ENCODE measurements around the gene RLN3. TPM values are rescaled to one million over a fixed set of nuclear protein-coding genes. Genes with fewer than 3 reads are reported as not detected.

Gene RLN3
- total and polyA plus RNA-seq, 2 donors (not counting 1 experiment from before 2014, with no cell fraction given), result not detected

GRCh38 chr19:13979686-13980085, 48.3 kb upstream of the RLN3 start:
- H2AFZ ChIP-seq (ENCODE audit: low read length), result no peak overlapping the region
- H3K27ac ChIP-seq (ENCODE audit: insufficient read depth, low read length), result no peak overlapping the region
- no peaks in the 10 kb centered on the region for H4K20me1 ChIP-seq (ENCODE audit: control insufficient read depth, extremely low read depth, insufficient read depth, low read length)
- H3K4me3 ChIP-seq (replicated peaks in 1 of 4; ENCODE audit: control extremely low read depth in 1 of 4, insufficient read depth in 1 of 4, low read depth in 3 of 4, low read length in 4 of 4), result no peak overlapping the region
- peaks cover 2% of the 10 kb centered on the region for H3K4me1 ChIP-seq (ENCODE audit: control insufficient read depth, extremely low read depth, insufficient read depth, low read length)
- no peaks in the 10 kb centered on the region for H3K27me3 ChIP-seq (ENCODE audit: control insufficient read depth, insufficient read depth, low read length)
- TF ChIP-seq CTCF (conservative IDR thresholded peaks at IDR 0.05 in 1 of 2, IDR thresholded peaks at IDR 0.05 in 1 of 2; ENCODE audit: low read depth in 1 of 2, low read length in 2 of 2) (no peak), EZH2 (IDR thresholded peaks at IDR 0.05; ENCODE audit: low read length, missing control alignments) (no peak)
- H3K36me3 ChIP-seq (ENCODE audit: control insufficient read depth, insufficient read depth, low read length), result peaks cover 3% of the 10 kb centered on the region
- no peak for DNase-seq (ENCODE audit: low read depth in 2 of 2)
- H3K79me2 ChIP-seq (ENCODE audit: control insufficient read depth, insufficient read depth, low read length), result no peaks in the 10 kb centered on the region
- H3K9ac ChIP-seq (ENCODE audit: insufficient read depth, low read length), result no peak overlapping the region
- no peak overlapping the region for H3K4me2 ChIP-seq (ENCODE audit: extremely low read depth, insufficient read depth, low read length)
- no peaks in the 10 kb centered on the region for H3K9me3 ChIP-seq (ENCODE audit: control insufficient read depth, insufficient read depth, low read depth, low read length)

- Histone ChIP-seq H2AFZ (ENCODE audit: low read length) (no peak overlapping the region), H3K4me1 (ENCODE audit: control insufficient read depth, extremely low read depth, insufficient read depth, low read length) (peaks cover 2% of the 10 kb centered on the region), H3K36me3 (ENCODE audit: control insufficient read depth, insufficient read depth, low read length) (peaks cover 3% of the 10 kb centered on the region), H3K27me3 (ENCODE audit: control insufficient read depth, insufficient read depth, low read length) (no peaks in the 10 kb centered on the region), H3K27ac (ENCODE audit: insufficient read depth, low read length) (no peak overlapping the region), H3K4me2 (ENCODE audit: extremely low read depth, insufficient read depth, low read length) (no peak overlapping the region), H3K9me3 (ENCODE audit: control insufficient read depth, insufficient read depth, low read depth, low read length) (no peaks in the 10 kb centered on the region), H4K20me1 (ENCODE audit: control insufficient read depth, extremely low read depth, insufficient read depth, low read length) (no peaks in the 10 kb centered on the region), H3K79me2 (ENCODE audit: control insufficient read depth, insufficient read depth, low read length) (no peaks in the 10 kb centered on the region), H3K9ac (ENCODE audit: insufficient read depth, low read length) (no peak overlapping the region), H3K4me3 (replicated peaks in 1 of 4; ENCODE audit: control extremely low read depth in 1 of 4, insufficient read depth in 1 of 4, low read depth in 3 of 4, low read length in 4 of 4) (no peak overlapping the region)
- no peak for TF ChIP-seq EZH2 (IDR thresholded peaks at IDR 0.05; ENCODE audit: low read length, missing control alignments)
- no peak for TF ChIP-seq CTCF (conservative IDR thresholded peaks at IDR 0.05 in 1 of 2, IDR thresholded peaks at IDR 0.05 in 1 of 2; ENCODE audit: low read depth in 1 of 2, low read length in 2 of 2)
- DNase-seq (ENCODE audit: low read depth in 2 of 2), result no peak
Measured at GRCh38 chr19:13980340-13980739, 47.6 kb upstream of the RLN3 start.

- no peaks in the 10 kb centered on the region for H4K20me1 ChIP-seq (ENCODE audit: control insufficient read depth, extremely low read depth, insufficient read depth, low read length)
- H3K4me3 ChIP-seq (replicated peaks in 1 of 4; ENCODE audit: control extremely low read depth in 1 of 4, insufficient read depth in 1 of 4, low read depth in 3 of 4, low read length in 4 of 4), result no peak overlapping the region
- H3K9me3 ChIP-seq (ENCODE audit: control insufficient read depth, insufficient read depth, low read depth, low read length), result no peaks in the 10 kb centered on the region
- no peak overlapping the region for H3K27ac ChIP-seq (ENCODE audit: insufficient read depth, low read length)
- no peak overlapping the region for H2AFZ ChIP-seq (ENCODE audit: low read length)
- no peaks in the 10 kb centered on the region for H3K79me2 ChIP-seq (ENCODE audit: control insufficient read depth, insufficient read depth, low read length)
- H3K4me2 ChIP-seq (ENCODE audit: extremely low read depth, insufficient read depth, low read length), result no peak overlapping the region
- peaks cover 3% of the 10 kb centered on the region for H3K36me3 ChIP-seq (ENCODE audit: control insufficient read depth, insufficient read depth, low read length)
- TF ChIP-seq EZH2 (IDR thresholded peaks at IDR 0.05; ENCODE audit: low read length, missing control alignments), result no peak
- TF ChIP-seq CTCF (conservative IDR thresholded peaks at IDR 0.05 in 1 of 2, IDR thresholded peaks at IDR 0.05 in 1 of 2; ENCODE audit: low read depth in 1 of 2, low read length in 2 of 2), result no peak
- no peak overlapping the region for H3K9ac ChIP-seq (ENCODE audit: insufficient read depth, low read length)
- H3K27me3 ChIP-seq (ENCODE audit: control insufficient read depth, insufficient read depth, low read length), result no peaks in the 10 kb centered on the region
- H3K4me1 ChIP-seq (ENCODE audit: control insufficient read depth, extremely low read depth, insufficient read depth, low read length), result peaks cover 3% of the 10 kb centered on the region
- no peak for DNase-seq (ENCODE audit: low read depth in 2 of 2)
Measured at GRCh38 chr19:13981021-13981420, 46.9 kb upstream of the RLN3 start.
